Natural killer cell (primary cell): Measurements from ENCODE around the gene GDAP2. TPM values are rescaled to one million over a fixed set of nuclear protein-coding genes. Genes with fewer than 3 reads are reported as not detected.

Experiments used
- ATAC-seq, 3 donors: fragments of 150-1000 bp in 2 of 3; fragments of 200-7000 bp in 1 of 3; cut with Tn5 transposase; 1 replicate in 1 of 3; 2 replicates in 2 of 3; pipeline ENCODE4 v1.10.0; 2021; ENCODE audit warnings: mild to moderate bottlenecking in 2 of 3, moderate library complexity in 2 of 3
- DNase-seq, 2 donors: peaks; one replicate each; pipeline versions ENCODE4 v3.0.0 to v3.0.0-alpha.2; 2013 to 2021; ENCODE audit warnings: mixed read lengths in 1 of 2
- H3K27ac ChIP-seq: one replicate; pipeline ENCODE4 v1.5.1; 2013; ENCODE audit warnings: mild to moderate bottlenecking, low read length
- H3K27me3 ChIP-seq: one replicate; pipeline ENCODE4 v1.6.1; 2013; ENCODE audit warnings: low read length; ENCODE audit not compliant: control insufficient read depth, insufficient read depth
- H3K36me3 ChIP-seq: one replicate; pipeline ENCODE4 v1.6.1; 2013; ENCODE audit warnings: low read length; ENCODE audit not compliant: control insufficient read depth, insufficient read depth
- H3K4me1 ChIP-seq: one replicate; pipeline ENCODE4 v1.6.1; 2013; ENCODE audit warnings: low read length; ENCODE audit not compliant: control insufficient read depth, insufficient read depth
- H3K4me3 ChIP-seq: one replicate; pipeline ENCODE4 v1.5.1; 2013; ENCODE audit warnings: low read length
- H3K9me3 ChIP-seq: one replicate; pipeline ENCODE4 v1.6.1; 2013; ENCODE audit warnings: low read length; ENCODE audit not compliant: control insufficient read depth, insufficient read depth
- H3K27ac Mint-ChIP-seq, 2 donors: one replicate each; pipeline ENCODE4 v1.8.0; 2022; ENCODE audit warnings: mild to moderate bottlenecking in 2 of 2, mixed read lengths in 2 of 2, moderate library complexity in 1 of 2
- H3K27me3 Mint-ChIP-seq, 2 donors: one replicate each; pipeline ENCODE4 v1.8.0; 2022; ENCODE audit warnings: low read depth in 2 of 2, mixed read lengths in 2 of 2
- H3K36me3 Mint-ChIP-seq: one replicate; pipeline ENCODE4 v1.8.0; 2022; ENCODE audit warnings: mixed read lengths
- H3K4me1 Mint-ChIP-seq, 2 donors: one replicate each; pipeline ENCODE4 v1.8.0; 2022; ENCODE audit warnings: mixed read lengths in 2 of 2
- H3K4me3 Mint-ChIP-seq: one replicate; pipeline ENCODE4 v1.8.0; 2022; ENCODE audit warnings: mild to moderate bottlenecking, moderate library complexity, mixed read lengths
- H3K9me3 Mint-ChIP-seq, 2 donors: one replicate each; pipeline ENCODE4 v1.8.0; 2022; ENCODE audit warnings: mixed read lengths in 2 of 2
- WGBS: methylation state at CpG from one replicate; pipeline ENCODE4 v1.1.7; 2013; ENCODE audit warnings: missing lambda C conversion rate; ENCODE audit not compliant: insufficient coverage; 5-methylcytosine and 5-hydroxymethylcytosine counted together
- intact Hi-C: fragments of 100-400 bp; cut with micrococcal nuclease; formaldehyde crosslinking; loops from one replicate; pipeline ENCODE4 v1.14.2; 2022
- total RNA-seq, 4 donors: library from RNA; stranded (reverse); fragments of 120-200 nt in 1 of 4; gene quantifications; one replicate each; pipeline versions ENCODE4 v1.2.3 to v1.2.4, GENCODE V29; 2013 to 2022
- TF ChIP-seq, protein P1 (sequence below): fragments of 200-600 bp; IDR thresholded peaks from one replicate; pipeline ENCODE4 v1.8.0; 2022; ENCODE audit warnings: antibody characterized with exemption

The GDAP2 gene, protein sequence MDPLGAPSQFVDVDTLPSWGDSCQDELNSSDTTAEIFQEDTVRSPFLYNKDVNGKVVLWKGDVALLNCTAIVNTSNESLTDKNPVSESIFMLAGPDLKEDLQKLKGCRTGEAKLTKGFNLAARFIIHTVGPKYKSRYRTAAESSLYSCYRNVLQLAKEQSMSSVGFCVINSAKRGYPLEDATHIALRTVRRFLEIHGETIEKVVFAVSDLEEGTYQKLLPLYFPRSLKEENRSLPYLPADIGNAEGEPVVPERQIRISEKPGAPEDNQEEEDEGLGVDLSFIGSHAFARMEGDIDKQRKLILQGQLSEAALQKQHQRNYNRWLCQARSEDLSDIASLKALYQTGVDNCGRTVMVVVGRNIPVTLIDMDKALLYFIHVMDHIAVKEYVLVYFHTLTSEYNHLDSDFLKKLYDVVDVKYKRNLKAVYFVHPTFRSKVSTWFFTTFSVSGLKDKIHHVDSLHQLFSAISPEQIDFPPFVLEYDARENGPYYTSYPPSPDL
- total RNA-seq, result 10 to 100 TPM; 25.4 to 34.7 (median 27.7) TPM
- 44.1 TPM for total RNA-seq (2013)

DNA sequence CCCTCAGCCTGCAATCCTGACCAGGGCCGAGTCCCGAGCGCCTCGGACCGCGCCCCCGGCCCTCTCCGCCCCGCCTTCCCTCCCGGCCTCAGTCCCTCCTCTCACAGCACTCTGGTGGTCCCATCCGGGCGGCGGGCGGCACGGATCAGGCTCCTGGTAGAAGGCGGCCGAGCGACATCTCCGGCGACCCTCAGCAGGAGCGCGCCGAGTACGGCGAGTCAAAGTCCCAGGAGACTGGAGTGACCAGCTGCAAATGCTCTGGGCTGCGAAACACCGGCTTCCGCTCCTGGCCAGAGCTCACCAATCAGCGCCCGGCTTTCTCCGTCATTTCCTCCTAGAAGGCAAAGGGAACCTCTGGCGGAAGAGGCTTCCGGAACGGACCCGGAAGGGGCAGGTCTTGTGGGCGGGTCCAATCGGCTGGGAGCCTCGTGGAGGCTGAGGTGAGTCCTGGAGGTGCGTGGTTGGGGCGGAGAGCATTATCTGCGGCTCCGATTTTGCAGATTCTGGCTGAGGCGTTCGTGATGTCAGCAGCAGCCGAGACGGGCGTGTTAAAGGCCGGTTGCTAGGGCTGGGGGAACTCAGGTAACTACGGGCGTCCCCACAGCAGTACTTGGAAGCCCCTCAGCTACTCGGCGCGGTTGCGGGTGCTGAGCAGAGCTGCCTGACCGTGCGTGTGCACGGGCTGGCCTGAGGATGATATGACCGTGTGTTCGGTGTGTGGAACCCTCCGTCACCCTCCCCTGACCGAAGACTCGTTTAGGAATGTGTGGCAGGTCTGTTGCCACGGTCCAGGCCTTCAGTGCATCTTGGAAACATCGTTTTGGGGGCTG lies at the start of gene GDAP2, which contains the start of gene WDR3:
TSS of gene GDAP2 (minus strand) at position 279 of the 830 bp plus-strand sequence. CDS start 9,264 bp downstream, outside the sequence.
TSS of gene WDR3 (plus strand) at position 397 of the 830 bp plus-strand sequence. CDS start 3,581 bp downstream, outside the sequence.
- Histone ChIP-seq H3K36me3 (peaks cover 4% of the 10 kb centered on the region), H3K4me1 (peaks cover 18% of the 10 kb centered on the region), H3K4me3 (peak within 1 kb of the TSS; percentile 74), H3K27ac (peak within 1 kb of the TSS; percentile 80), H3K27me3 (no peaks in the 10 kb centered on the region), H3K9me3 (no peaks in the 10 kb centered on the region)
- Mint-ChIP-seq H3K27me3 (no peaks in the 10 kb centered on the region), H3K27ac (peak within 1 kb of the TSS; percentile 91 to 98), H3K9me3 (no peaks in the 10 kb centered on the region), H3K4me3 (peak within 1 kb of the TSS; percentile 91), H3K4me1 (peaks cover 42 to 58% of the 10 kb centered on the region in 2 donors), H3K36me3 (peaks cover 4% of the 10 kb centered on the region)
- under 1% methylated on average over 64 of the region's 64 CpGs for WGBS
- peak; percentile 90 to 98 for DNase-seq
- intact Hi-C loops, result loop anchor here (10.0 kb wide), 1 partner anchor 1215 kb away; the partner anchor contains the start of gene WARS2
- ATAC-seq, result peak; percentile 87 to 96 (median 89)
- TF ChIP-seq, protein P1, sequence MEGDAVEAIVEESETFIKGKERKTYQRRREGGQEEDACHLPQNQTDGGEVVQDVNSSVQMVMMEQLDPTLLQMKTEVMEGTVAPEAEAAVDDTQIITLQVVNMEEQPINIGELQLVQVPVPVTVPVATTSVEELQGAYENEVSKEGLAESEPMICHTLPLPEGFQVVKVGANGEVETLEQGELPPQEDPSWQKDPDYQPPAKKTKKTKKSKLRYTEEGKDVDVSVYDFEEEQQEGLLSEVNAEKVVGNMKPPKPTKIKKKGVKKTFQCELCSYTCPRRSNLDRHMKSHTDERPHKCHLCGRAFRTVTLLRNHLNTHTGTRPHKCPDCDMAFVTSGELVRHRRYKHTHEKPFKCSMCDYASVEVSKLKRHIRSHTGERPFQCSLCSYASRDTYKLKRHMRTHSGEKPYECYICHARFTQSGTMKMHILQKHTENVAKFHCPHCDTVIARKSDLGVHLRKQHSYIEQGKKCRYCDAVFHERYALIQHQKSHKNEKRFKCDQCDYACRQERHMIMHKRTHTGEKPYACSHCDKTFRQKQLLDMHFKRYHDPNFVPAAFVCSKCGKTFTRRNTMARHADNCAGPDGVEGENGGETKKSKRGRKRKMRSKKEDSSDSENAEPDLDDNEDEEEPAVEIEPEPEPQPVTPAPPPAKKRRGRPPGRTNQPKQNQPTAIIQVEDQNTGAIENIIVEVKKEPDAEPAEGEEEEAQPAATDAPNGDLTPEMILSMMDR, result no peak

DNA sequence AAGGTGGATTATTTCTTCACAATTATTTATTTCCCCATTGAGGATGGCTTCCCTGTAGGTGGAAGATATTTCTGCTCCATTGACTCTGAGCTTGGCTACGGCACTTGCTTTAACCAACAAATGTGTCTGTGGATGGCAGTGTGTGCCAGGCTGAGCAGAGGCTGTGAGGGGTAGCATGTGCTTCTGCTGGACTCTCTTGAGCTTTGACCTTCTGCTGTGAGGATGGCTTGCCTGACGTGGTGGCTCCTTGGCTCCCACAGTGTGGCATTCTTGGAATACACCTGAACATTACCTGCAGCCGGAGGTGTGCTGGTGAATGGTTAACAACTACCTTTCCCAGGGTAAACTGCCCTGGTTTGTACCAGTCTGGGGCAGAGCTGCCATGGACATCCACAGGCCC lies 47.0 kb upstream of the GDAP2 start:
- intact Hi-C loops, result no loop called here
- peak in 1 of 3 donors; percentile 5 for ATAC-seq
- no peak for DNase-seq
- Mint-ChIP-seq H3K27ac (no peak overlapping the region), H3K9me3 (no peaks in the 10 kb centered on the region), H3K4me1 (no peaks in the 10 kb centered on the region), H3K27me3 (peaks cover 0 to 17% of the 10 kb centered on the region in 2 donors), H3K36me3 (no peaks in the 10 kb centered on the region), H3K4me3 (no peak overlapping the region)
- 74% methylated on average over 3 of the region's 3 CpGs for WGBS
- no peaks in the 10 kb centered on the region for H3K27me3 ChIP-seq
- no peaks in the 10 kb centered on the region for H3K36me3 ChIP-seq
- TF ChIP-seq, protein P1, result no peak
- no peaks in the 10 kb centered on the region for H3K9me3 ChIP-seq
- no peak overlapping the region for H3K4me3 ChIP-seq
- H3K4me1 ChIP-seq, result no peaks in the 10 kb centered on the region
- H3K27ac ChIP-seq, result no peak overlapping the region

DNA sequence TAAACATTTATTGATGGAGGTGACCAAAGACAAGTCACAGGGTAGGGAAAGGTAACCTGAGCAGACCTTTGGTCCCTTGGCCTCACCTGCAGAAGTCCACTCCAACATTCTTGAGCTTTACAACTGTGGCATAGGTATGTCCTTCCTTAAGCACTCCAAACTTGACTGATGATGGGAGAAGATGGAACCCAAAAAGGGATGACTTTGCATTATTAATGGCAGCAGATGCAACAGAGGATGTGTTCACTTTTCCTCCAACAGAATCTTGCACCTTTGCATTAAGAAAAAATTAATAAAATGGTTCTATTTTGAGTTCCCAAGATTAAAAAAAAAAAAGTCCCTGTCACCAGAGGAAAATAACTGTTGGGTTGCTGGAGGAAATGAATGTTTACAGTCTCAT lies 42.4 kb upstream of the GDAP2 start:
- TF ChIP-seq, protein P1, result no peak

More for the DNA sequence above, 42.4 kb upstream of the GDAP2 start:
- intact Hi-C loops, result no loop called here
- Histone ChIP-seq H3K27ac (no peak overlapping the region), H3K4me3 (no peak overlapping the region), H3K9me3 (no peaks in the 10 kb centered on the region), H3K27me3 (no peaks in the 10 kb centered on the region), H3K36me3 (no peaks in the 10 kb centered on the region), H3K4me1 (no peaks in the 10 kb centered on the region)
- DNase-seq, result no peak
- Mint-ChIP-seq H3K27me3 (peaks cover 0 to 26% of the 10 kb centered on the region in 2 donors), H3K9me3 (no peaks in the 10 kb centered on the region), H3K36me3 (no peaks in the 10 kb centered on the region), H3K4me1 (no peaks in the 10 kb centered on the region), H3K27ac (no peak overlapping the region), H3K4me3 (no peak overlapping the region)
- ATAC-seq, result no peak
